T-helper 1 cell (primary cell): ENCODE results near the gene CHIT1.
A peak's percentile ranks its signal among the peaks of the same experiment; 100 is the strongest.

Experiments
- DNase-seq, 5 donors: peaks; one replicate each; pipeline ENCODE4 v3.0.0-alpha.2; 2012 to 2020

Gene CHIT1

DNA sequence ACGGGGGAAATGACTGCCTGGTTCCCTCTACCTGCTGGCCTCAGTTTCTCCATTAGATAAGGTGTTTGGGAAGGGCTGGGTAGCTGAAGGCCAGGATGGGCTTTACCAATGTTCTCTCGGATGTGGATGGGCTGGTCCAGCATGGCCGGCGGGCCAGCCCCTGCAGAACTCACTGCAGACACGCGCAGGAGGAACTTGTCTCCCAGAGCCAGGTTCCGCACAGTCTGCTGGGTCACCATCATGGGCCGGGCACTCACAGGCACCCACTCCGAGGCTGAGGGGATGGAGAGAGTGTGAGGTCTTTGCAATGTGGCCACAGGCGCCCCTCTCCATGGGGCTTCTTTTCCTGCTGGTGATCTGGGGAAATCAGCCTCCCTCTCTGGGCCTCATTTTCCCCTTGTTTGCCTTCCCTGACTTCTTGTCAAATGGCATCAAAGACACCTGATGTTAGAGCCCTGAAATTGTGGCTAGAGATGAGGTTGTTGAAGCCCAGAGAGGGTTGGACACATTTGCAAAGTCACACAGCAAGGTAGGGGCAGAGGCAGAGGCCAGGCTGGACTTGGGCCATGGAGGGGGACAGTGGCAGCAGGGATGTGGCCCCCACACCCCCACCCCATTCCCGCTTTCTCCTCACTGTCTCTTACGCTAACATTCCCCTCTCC lies 55.0 kb downstream of the CHIT1 start:
- no peak for DNase-seq

- DNase-seq = no peak
These were observed 55.9 kb downstream of the CHIT1 start for GRCh38 chr1:203173566-203173965.

GRCh38 chr1:203173011-203173555 lies 56.4 kb downstream of the CHIT1 start:
- DNase-seq = no peak

DNA sequence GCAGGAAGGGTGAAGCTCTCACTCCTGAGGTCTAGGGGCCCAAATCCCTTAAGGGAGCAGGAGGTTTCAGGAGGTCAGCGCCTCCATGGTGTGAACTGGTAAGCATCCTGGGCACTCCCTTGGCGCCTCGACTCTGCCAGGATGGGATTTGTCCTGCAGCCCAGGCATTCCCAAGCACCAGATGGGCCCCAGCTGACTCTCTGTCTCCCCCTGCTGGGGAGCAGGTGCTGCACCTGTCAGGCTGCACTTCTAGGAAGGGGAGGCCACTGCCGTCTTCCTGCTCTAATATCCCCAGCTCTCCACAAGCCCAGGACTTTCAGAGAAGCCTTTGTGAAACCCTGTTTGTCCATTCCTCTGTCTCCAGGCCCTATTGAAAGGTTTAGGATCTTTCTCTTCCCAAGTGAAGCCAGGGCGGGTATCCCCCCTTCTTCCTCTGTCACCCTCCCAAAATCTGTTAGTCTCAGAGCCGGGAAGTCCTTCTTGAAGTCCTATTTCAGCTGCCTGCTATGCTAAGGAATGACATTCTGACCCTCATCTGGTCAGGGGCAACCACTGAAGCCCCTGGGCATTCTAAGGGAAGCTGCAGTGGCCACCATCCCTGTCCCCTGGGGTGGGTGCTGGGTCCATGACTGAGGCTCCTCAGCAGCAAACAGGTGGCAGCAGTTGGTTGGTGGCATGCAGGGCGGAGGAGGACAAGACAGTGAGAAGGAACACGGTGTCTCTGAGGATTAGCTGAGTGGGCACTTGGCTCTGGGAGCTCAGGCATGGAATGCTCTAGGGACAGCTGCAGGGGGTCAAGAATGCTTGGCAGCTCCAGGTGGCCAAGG lies 57.1 kb downstream of the CHIT1 start:
- peak in 3 of 5 donors; percentile 16 to 28 (median 23) for DNase-seq

GRCh38 chr1:203171341-203172183 lies 57.9 kb downstream of the CHIT1 start:
- DNase-seq = no peak

DNA sequence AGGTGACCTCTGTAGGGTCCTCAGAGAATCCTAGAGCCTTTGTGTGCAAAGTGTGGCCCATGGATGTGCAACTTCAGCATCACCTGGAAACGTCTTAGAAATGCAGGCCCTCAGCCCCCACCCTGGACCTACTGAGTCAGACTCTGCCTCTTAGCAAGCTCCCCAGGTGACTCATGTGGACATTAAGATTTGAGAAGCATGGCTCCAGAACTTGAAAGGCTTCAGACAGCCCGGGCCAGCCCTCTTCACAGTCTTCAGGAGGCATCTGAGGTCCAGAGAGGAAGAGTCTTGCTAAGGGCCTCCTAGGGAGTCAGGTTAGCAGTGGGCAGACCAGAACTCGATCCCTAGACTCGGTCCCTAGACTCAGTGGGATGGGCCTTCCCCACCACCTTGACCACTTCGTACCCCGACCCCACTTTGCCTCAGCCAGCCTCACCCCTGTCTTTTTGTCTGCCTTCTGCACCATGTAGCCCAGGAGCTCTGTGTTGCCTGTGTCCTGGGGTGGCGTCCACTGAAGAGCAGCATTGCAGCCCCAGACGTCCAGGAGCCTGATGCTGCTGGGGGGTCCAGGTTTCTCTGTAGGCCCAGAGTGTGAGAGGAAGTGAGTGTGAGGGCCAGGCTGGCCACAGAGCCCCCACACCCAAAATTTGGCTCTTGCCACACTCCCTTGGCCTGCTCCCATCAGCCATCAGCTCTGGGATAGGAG lies 58.7 kb downstream of the CHIT1 start:
- no peak for DNase-seq

DNA sequence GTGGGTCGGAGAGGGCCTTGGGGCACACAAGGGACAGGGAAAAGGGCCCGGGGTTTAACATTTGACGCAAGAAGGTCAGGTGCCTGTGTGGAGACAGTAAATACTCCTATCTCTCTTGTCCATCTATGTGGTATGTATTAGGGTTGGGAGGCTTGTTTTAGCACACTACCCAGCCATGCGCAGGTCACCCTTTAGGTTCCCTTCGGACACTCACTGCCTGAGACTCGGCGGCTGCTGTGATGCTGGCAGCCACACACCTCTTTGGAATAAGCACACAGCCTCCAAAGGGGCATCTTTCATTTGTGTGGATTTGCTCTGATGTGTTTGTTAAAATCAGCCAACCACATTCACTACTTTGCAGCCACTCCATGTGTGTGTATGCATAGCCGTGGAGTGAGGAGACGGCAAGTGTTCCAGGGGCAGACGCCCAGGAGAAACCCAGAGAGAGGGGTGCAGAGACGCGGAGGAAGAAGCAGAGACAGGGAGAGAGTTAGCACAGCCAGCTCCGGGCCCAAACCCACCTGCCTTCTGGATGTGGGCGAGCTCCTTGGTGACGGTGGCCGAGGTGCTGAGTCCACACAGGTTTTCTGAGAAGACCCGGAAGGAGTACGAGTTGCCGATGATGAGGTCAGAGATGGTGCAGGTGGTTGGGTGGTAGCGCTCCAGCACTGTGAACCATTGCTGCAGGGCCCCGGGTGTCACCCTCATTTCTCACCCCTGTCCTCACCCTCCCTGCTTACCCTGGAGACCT lies 59.5 kb downstream of the CHIT1 start:
- DNase-seq = no peak

DNA sequence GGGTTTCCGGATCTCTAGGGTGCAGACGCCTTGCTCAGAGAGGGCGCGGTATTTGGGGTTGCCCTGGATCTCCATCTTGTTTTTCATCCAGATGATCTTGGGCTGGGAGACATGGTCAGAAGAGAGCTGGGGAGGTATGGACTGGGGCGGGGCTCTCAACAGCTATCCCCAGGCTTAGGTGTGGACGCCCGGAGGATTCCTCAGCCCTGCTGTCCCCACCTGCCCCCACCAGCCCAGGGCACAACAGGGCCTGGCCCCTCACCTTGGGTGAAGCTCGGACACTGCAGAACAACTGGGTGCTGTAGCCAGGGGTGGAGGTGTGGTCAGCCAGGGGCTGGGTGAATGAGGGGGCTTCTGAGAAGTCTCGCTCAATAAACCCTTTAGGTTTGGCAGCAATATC lies 60.5 kb downstream of the CHIT1 start:
- DNase-seq = no peak

DNA sequence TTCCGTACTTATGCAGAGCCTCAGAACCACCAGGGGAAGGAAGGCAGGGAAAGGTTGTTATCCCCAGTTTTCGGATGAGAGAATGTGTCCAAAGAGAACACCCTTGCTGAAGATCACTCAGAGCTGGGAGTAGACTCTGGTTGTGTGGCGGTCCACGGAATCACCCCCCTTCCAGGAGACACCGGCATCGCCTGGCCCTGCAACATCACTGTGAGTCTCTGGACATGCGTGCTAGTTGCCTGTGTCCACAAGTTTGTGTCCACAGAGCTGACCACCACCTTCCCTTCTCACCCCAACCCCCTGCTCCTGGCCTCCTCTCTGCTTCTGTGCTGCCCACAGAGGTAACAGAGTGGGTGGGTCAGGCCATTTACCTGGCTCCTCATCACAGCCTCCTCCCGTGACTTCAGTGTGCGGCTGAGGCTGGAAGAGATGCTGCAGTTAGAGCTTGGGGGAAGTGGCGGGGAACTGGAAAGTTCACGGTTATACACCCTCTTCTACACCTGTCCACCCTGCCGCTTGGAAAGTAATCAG lies 61.2 kb downstream of the CHIT1 start:
- DNase-seq = no peak

GRCh38 chr1:203167913-203168200 lies 61.6 kb downstream of the CHIT1 start:
- no peak for DNase-seq

- DNase-seq = no peak
These were observed 62.2 kb downstream of the CHIT1 start for GRCh38 chr1:203167026-203167912.

DNA sequence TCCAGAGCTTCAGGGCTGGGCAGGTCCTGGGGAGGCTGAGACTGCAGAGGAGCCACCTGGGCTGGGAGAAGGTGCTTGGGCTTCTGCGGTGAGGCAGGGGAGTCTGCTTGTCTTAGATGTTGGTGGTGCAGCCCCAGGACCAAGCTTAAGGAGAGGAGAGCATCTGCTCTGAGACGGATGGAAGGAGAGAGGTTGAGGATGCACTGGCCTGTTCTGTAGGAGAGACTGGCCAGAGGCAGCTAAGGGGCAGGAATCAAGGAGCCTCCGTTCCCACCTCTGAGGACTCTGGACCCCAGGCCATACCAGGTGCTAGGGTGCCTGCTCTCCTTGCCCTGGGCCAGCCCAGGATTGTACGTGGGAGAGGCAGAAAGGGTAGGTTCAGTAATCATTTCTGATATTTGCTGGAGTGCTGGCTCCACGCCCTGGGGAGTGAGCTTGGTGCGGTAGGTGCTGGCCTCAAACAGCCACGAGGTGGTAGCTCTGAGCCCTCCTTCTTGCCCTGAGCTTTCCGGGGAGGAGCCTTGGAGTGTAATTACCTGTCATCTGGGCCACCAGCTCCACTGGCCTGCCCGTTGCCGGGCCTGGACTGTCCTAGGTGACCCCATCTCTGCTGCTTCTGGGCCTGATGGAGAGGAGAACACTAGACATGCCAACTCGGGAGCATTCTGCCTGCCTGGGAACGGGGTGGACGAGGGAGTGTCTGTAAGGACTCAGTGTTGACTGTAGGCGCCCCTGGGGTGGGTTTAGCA lies 63.1 kb downstream of the CHIT1 start:
- DNase-seq = no peak
